NK-92 (cell line): ENCODE data around the gene ITFG2.
"Not testable (repeated sequence)": the region's sequence is repeated elsewhere in the genome, so short reads cannot be mapped to it uniquely, and the experiment has no call there.

Experiments used
- DNase-seq: peaks from one replicate; lab custom pipeline; 2025; ENCODE audit not compliant: unreplicated experiment; lab: John Stamatoyannopoulos, UW

ITFG2 gene

GRCh38 chr12:2860170-2860569, 47.7 kb downstream of the ITFG2 start:
- DNase-seq = no peak

GRCh38 chr12:2862876-2863275, 50.4 kb downstream of the ITFG2 start:
- DNase-seq = no peak

- not testable (repeated sequence) for DNase-seq
Observed at GRCh38 chr12:2863402-2863801, 50.9 kb downstream of the ITFG2 start.

- no peak for DNase-seq
Observed at GRCh38 chr12:2864198-2864597, 51.7 kb downstream of the ITFG2 start.

- DNase-seq = not testable (repeated sequence)
Observed at GRCh38 chr12:2868986-2869632, 56.6 kb downstream of the ITFG2 start.
